ENCODE measurements around the gene CNNM4. TPM values are rescaled to one million over a fixed set of nuclear protein-coding genes. Genes with fewer than 3 reads are reported as not detected.

CNNM4 gene
- polyA plus RNA-seq, 1 donor, result 17.9 TPM

GRCh38 chr2:96819876-96820511, 59.3 kb downstream of the CNNM4 start:
- no peak for DNase-seq
- Histone ChIP-seq H3K9me3 (ENCODE audit: control insufficient read depth, low read depth, low read length) (no peaks in the 10 kb centered on the region), H3K4me3 (ENCODE audit: low read length) (no peak overlapping the region), H3K4me1 (ENCODE audit: control insufficient read depth, insufficient read depth, low read length) (peaks cover 58% of the 10 kb centered on the region), H3K36me3 (ENCODE audit: control insufficient read depth, insufficient read depth, low read length) (peaks cover 25% of the 10 kb centered on the region), H3K27ac (ENCODE audit: low read length) (peak overlapping the region; percentile 47), H3K27me3 (ENCODE audit: control insufficient read depth, insufficient read depth, low read length) (no peaks in the 10 kb centered on the region)
- 90% methylated on average over 2 of the region's 12 CpGs for WGBS (ENCODE audit: insufficient coverage, low lambda C conversion rate)

DNA sequence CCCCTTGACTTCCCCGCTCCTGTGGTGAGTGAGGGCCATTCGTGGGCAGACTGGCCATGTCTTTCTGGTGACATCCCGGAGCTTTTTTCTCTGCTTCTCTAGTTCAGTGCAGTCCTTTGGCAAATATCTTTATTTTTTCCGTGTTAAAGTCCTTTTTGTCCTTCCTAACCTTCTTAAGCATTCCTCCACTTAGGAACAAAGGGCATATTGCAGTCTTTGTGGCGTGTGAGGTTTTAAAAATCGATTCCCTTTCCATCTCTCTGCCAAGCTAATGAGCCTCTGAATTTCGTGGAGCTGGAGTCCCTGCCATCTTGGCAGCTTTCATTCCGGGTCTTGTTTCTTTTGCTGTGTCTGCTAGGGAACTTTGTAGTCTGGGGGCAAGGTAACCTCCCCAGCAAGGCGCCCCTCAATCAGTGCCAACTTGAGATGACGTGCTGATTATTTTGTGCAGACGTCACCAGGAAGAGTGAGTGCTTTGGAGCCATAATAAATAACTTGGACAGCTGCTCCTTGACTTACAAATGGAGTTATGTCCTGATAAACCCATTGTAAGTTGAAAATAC, 60.5 kb downstream of the CNNM4 start:
- no peaks in the 10 kb centered on the region for H3K27me3 ChIP-seq (ENCODE audit: control insufficient read depth, insufficient read depth, low read length)
- peaks cover 54% of the 10 kb centered on the region for H3K4me1 ChIP-seq (ENCODE audit: control insufficient read depth, insufficient read depth, low read length)
- H3K4me3 ChIP-seq (ENCODE audit: low read length), result no peak overlapping the region
- peak overlapping the region; percentile 15 for H3K27ac ChIP-seq (ENCODE audit: low read length)
- DNase-seq, result peak; percentile 51 to 76
- H3K36me3 ChIP-seq (ENCODE audit: control insufficient read depth, insufficient read depth, low read length), result peaks cover 37% of the 10 kb centered on the region
- no peaks in the 10 kb centered on the region for H3K9me3 ChIP-seq (ENCODE audit: control insufficient read depth, low read depth, low read length)
- WGBS (ENCODE audit: insufficient coverage, low lambda C conversion rate), result 18% methylated on average over 3 of the region's 11 CpGs

- H3K27ac ChIP-seq (ENCODE audit: low read length), result no peak overlapping the region
- no peaks in the 10 kb centered on the region for H3K9me3 ChIP-seq (ENCODE audit: control insufficient read depth, low read depth, low read length)
- DNase-seq, result no peak
- WGBS (ENCODE audit: insufficient coverage, low lambda C conversion rate), result no CpG with 5 or more reads among the region's 4 CpGs
- no peak overlapping the region for H3K4me3 ChIP-seq (ENCODE audit: low read length)
- H3K36me3 ChIP-seq (ENCODE audit: control insufficient read depth, insufficient read depth, low read length), result peaks cover 50% of the 10 kb centered on the region
- peaks cover 46% of the 10 kb centered on the region for H3K4me1 ChIP-seq (ENCODE audit: control insufficient read depth, insufficient read depth, low read length)
- no peaks in the 10 kb centered on the region for H3K27me3 ChIP-seq (ENCODE audit: control insufficient read depth, insufficient read depth, low read length)
Observed at GRCh38 chr2:96822786-96823185, 62.1 kb downstream of the CNNM4 start.

DNA sequence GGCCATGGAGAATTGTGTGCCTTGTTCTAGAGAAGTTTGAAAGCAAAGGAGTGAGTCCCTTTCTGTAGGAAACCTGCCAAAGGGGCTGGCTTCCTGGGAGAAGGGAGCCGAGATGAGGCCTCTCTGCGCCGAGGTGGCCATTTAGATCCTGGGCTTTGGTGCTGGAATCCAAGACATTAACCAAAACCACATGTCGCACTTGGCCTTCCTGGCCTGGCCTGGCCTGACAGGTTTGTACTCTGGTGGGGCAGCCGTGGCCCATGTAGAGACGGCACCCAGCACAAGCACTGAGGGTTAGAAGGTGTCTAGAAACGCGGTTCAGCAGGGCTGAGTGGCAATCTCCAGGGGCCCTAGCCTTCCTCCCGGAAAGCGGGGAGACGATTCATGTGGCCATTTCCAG, 62.5 kb downstream of the CNNM4 start:
- Histone ChIP-seq H3K27ac (ENCODE audit: low read length) (no peak overlapping the region), H3K9me3 (ENCODE audit: control insufficient read depth, low read depth, low read length) (no peaks in the 10 kb centered on the region), H3K27me3 (ENCODE audit: control insufficient read depth, insufficient read depth, low read length) (no peaks in the 10 kb centered on the region), H3K4me1 (ENCODE audit: control insufficient read depth, insufficient read depth, low read length) (peaks cover 44% of the 10 kb centered on the region), H3K36me3 (ENCODE audit: control insufficient read depth, insufficient read depth, low read length) (peaks cover 54% of the 10 kb centered on the region), H3K4me3 (ENCODE audit: low read length) (no peak overlapping the region)
- no peak for DNase-seq
- no CpG with 5 or more reads among the region's 11 CpGs for WGBS (ENCODE audit: insufficient coverage, low lambda C conversion rate)

GRCh38 chr2:96824079-96824870, 63.6 kb downstream of the CNNM4 start:
- H3K9me3 ChIP-seq (ENCODE audit: control insufficient read depth, low read depth, low read length), result no peaks in the 10 kb centered on the region
- no peaks in the 10 kb centered on the region for H3K27me3 ChIP-seq (ENCODE audit: control insufficient read depth, insufficient read depth, low read length)
- H3K36me3 ChIP-seq (ENCODE audit: control insufficient read depth, insufficient read depth, low read length), result peaks cover 61% of the 10 kb centered on the region
- peak in 1 of 2 donors; percentile 52 for DNase-seq
- no peak overlapping the region for H3K4me3 ChIP-seq (ENCODE audit: low read length)
- no CpG with 5 or more reads among the region's 6 CpGs for WGBS (ENCODE audit: insufficient coverage, low lambda C conversion rate)
- H3K4me1 ChIP-seq (ENCODE audit: control insufficient read depth, insufficient read depth, low read length), result peaks cover 35% of the 10 kb centered on the region
- H3K27ac ChIP-seq (ENCODE audit: low read length), result no peak overlapping the region

DNA sequence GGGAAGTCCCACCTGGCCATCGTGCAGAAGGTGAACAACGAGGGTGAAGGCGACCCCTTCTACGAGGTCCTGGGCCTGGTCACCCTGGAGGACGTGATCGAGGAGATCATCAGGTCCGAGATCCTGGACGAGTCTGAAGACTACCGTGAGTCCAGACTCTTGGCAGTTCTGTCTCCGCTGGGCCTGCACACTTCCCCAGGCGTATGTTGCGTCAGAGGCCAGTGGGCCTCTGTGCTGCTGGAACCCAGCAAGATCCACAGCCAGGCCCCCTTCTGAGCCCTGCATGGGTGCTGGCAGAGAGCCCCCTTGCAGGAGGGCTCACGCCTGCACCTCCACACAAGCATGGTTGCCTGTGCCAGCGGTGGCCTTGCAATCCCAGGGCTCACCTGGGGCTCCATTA, 64.4 kb downstream of the CNNM4 start:
- Histone ChIP-seq H3K36me3 (ENCODE audit: control insufficient read depth, insufficient read depth, low read length) (peaks cover 69% of the 10 kb centered on the region), H3K27ac (ENCODE audit: low read length) (no peak overlapping the region)

DNA sequence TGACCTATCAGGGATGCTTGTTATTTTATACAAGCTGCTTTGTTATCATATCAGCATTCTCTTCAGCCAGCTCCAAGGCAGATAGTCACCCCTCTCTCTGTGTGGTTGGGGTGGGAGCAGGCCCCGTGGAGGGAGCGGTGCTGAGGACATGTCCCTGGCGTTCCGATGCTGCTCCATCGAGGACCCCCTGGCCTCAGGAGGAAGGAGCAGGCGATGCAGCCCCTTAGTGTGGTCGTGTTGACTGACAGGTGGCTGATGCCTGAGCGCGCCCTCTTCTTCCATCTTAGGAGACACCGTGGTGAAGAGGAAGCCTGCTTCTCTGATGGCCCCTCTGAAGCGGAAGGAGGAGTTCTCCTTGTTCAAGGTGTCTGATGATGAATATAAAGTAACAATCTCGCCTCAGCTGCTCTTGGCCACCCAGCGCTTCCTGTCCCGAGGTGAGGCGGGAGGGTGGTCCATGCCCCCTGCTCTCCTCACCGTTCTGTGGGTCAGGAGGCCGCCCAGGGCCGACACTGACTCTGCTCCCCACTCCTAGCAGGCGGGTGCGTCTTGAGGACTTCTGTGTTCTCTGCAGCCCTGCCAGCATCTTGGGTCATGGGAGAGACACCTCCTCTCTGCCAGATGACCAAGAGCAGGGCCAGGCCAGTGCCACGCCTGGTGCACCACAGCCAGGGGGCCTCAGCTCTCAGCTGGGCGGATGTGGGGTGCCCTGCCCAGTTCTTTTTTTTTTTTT, 66.0 kb downstream of the CNNM4 start:
- no CpG with 5 or more reads among the region's 22 CpGs for WGBS (ENCODE audit: insufficient coverage, low lambda C conversion rate)
- Histone ChIP-seq H3K36me3 (ENCODE audit: control insufficient read depth, insufficient read depth, low read length) (peaks cover 85% of the 10 kb centered on the region), H3K4me3 (ENCODE audit: low read length) (no peak overlapping the region), H3K27ac (ENCODE audit: low read length) (no peak overlapping the region), H3K4me1 (ENCODE audit: control insufficient read depth, insufficient read depth, low read length) (peaks cover 14% of the 10 kb centered on the region), H3K27me3 (ENCODE audit: control insufficient read depth, insufficient read depth, low read length) (no peaks in the 10 kb centered on the region), H3K9me3 (ENCODE audit: control insufficient read depth, low read depth, low read length) (no peaks in the 10 kb centered on the region)
- no peak for DNase-seq

More for the DNA sequence above, 64.4 kb downstream of the CNNM4 start:
- Histone ChIP-seq H3K9me3 (ENCODE audit: control insufficient read depth, low read depth, low read length) (no peaks in the 10 kb centered on the region), H3K27me3 (ENCODE audit: control insufficient read depth, insufficient read depth, low read length) (no peaks in the 10 kb centered on the region), H3K4me3 (ENCODE audit: low read length) (no peak overlapping the region), H3K4me1 (ENCODE audit: control insufficient read depth, insufficient read depth, low read length) (peaks cover 27% of the 10 kb centered on the region)
- DNase-seq, result no peak
- WGBS (ENCODE audit: insufficient coverage, low lambda C conversion rate), result 100% methylated on average over 1 of the region's 14 CpGs

GRCh38 chr2:96828436-96828835, 67.7 kb downstream of the CNNM4 start:
- no CpG with 5 or more reads among the region's 14 CpGs for WGBS (ENCODE audit: insufficient coverage, low lambda C conversion rate)
- no peak for DNase-seq
- peaks cover 20% of the 10 kb centered on the region for H3K4me1 ChIP-seq (ENCODE audit: control insufficient read depth, insufficient read depth, low read length)
- H3K27ac ChIP-seq (ENCODE audit: low read length), result no peak overlapping the region
- peaks cover 85% of the 10 kb centered on the region for H3K36me3 ChIP-seq (ENCODE audit: control insufficient read depth, insufficient read depth, low read length)
- H3K4me3 ChIP-seq (ENCODE audit: low read length), result no peak overlapping the region
- no peaks in the 10 kb centered on the region for H3K27me3 ChIP-seq (ENCODE audit: control insufficient read depth, insufficient read depth, low read length)
- H3K9me3 ChIP-seq (ENCODE audit: control insufficient read depth, low read depth, low read length), result no peaks in the 10 kb centered on the region

DNA sequence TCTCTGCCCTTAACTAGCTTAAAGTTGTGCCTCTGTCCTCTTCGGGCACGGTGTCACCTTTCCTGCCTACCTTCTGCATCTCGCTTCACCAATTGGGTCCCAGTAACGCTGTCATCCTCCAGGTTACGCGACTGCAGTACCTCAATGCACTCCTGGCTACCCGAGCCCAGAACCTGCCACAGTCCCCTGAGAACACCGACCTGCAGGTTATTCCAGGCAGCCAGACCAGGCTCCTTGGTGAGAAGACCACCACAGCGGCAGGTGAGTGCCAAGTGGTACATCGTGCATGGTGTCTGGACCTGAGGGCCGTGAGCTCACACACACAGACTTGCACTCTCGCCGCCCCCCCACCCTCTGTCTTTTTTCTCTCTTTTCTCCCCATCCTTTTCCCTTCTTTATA, 68.2 kb downstream of the CNNM4 start:
- DNase-seq, result no peak
- Histone ChIP-seq H3K36me3 (ENCODE audit: control insufficient read depth, insufficient read depth, low read length) (peaks cover 83% of the 10 kb centered on the region), H3K9me3 (ENCODE audit: control insufficient read depth, low read depth, low read length) (no peaks in the 10 kb centered on the region)

GRCh38 chr2:96830044-96830562, 69.4 kb downstream of the CNNM4 start:
- Histone ChIP-seq H3K27me3 (ENCODE audit: control insufficient read depth, insufficient read depth, low read length) (no peaks in the 10 kb centered on the region), H3K9me3 (ENCODE audit: control insufficient read depth, low read depth, low read length) (no peaks in the 10 kb centered on the region), H3K4me3 (ENCODE audit: low read length) (no peak overlapping the region), H3K4me1 (ENCODE audit: control insufficient read depth, insufficient read depth, low read length) (peaks cover 14% of the 10 kb centered on the region), H3K27ac (ENCODE audit: low read length) (no peak overlapping the region), H3K36me3 (ENCODE audit: control insufficient read depth, insufficient read depth, low read length) (peaks cover 84% of the 10 kb centered on the region)
- no CpG with 5 or more reads among the region's 5 CpGs for WGBS (ENCODE audit: insufficient coverage, low lambda C conversion rate)
- no peak for DNase-seq

More for the DNA sequence above, 68.2 kb downstream of the CNNM4 start:
- 100% methylated on average over 1 of the region's 13 CpGs for WGBS (ENCODE audit: insufficient coverage, low lambda C conversion rate)
- Histone ChIP-seq H3K27me3 (ENCODE audit: control insufficient read depth, insufficient read depth, low read length) (no peaks in the 10 kb centered on the region), H3K27ac (ENCODE audit: low read length) (no peak overlapping the region), H3K4me1 (ENCODE audit: control insufficient read depth, insufficient read depth, low read length) (peaks cover 21% of the 10 kb centered on the region), H3K4me3 (ENCODE audit: low read length) (no peak overlapping the region)

Data from large intestine (tissue), 3 donors.